HG03378 (cell line): Measurements from ENCODE around the gene ANKRD40.
"Not testable (repeated sequence)": the region's sequence is repeated elsewhere in the genome, so short reads cannot be mapped to it uniquely, and the experiment has no call there.

Experiments used
- ATAC-seq: cut with Tn5 transposase; IDR thresholded peaks from one replicate; pipeline ENCODE4 v1.9.1; 2021; ENCODE audit warnings: mild to moderate bottlenecking, moderate library complexity; ENCODE audit not compliant: unreplicated experiment

The ANKRD40 gene

DNA sequence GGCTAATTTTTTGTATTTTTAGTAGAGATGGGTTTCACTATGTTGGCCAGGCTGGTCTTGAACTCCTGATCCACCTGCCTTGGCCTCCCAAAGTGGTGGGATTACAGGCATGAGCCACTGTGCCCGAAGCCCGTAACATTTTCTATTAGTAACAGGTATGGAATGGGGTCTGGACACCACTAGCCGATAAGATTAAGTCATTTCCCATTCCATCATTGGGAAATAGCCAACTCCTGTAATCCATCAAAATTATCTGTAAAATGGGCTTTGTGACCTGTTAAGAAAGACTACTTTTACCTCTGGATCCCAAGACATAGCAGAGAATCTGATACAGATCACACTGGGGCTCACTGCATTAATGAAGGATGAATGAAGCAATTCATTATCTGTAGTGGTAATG lies 7.8 kb upstream of the ANKRD40 start:
- no peak for ATAC-seq

GRCh38 chr17:50712641-50713040 lies 4.9 kb upstream of the ANKRD40 start:
- no peak for ATAC-seq

DNA sequence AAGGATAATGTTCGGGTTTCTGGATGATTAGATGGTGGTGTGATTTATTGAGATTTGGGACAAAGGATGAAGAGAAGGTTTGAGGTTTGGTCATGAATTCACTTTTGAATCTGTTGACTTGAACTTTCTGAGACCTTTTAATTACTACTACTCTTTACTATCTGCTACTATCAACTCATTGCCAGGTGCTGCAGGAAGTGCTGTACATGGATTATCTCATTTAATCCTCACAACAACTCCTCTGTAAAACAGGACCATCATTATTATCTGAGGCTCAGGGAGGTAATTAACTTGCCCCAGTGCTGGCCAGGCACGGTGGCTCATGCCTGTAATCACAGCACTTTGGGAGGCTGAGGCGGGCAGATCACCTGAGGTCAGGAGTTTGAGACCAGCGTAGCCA lies 2.9 kb upstream of the ANKRD40 start:
- no peak for ATAC-seq

- ATAC-seq = no peak
Observed at GRCh38 chr17:50710025-50710424, 2.3 kb upstream of the ANKRD40 start.

DNA sequence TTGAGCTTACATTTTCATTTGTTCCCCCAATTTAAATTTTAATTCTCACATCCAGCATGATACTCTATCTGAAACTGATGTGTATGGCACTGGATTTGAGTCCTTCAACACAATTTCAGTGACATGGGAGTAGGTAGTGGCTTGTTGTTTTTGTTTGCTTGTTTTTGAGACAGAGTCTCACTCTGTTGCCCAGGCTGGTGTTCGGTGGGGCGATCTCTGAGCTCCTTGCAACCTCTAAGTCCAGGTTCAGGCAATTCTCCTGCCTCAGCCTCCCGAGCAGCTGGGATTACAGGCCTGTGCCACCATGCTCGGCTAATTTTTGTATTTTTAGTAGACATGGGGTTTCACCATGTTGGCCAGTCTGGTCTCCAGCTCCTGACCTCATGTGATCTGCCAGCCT lies 1.3 kb upstream of the ANKRD40 start:
- not testable (repeated sequence) for ATAC-seq

- no peak for ATAC-seq
Observed at GRCh38 chr17:50708050-50709000, 611 bp upstream of the ANKRD40 start.

GRCh38 chr17:50703162-50703561 lies 4.6 kb downstream of the ANKRD40 start:
- no peak for ATAC-seq

DNA sequence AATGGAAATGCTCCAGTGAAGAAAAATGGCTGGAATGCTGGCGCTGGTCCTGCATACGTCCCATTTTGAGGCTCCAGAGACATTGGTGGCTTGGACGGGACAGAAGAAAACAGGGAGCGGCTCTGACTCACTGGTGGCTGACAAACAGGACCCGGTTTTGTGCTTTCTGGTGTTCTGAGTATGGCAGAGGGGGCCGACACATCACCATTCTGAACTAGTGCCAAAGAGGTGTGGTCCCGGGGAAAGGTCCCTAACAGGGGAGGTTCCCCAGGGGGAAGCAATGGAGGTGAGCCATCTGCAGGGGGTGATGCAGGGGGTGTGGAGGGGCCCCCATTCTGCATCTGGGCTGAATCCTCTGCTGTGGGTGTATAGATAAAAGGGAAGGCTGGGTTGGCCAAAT lies 8.3 kb downstream of the ANKRD40 start:
- no peak for ATAC-seq

DNA sequence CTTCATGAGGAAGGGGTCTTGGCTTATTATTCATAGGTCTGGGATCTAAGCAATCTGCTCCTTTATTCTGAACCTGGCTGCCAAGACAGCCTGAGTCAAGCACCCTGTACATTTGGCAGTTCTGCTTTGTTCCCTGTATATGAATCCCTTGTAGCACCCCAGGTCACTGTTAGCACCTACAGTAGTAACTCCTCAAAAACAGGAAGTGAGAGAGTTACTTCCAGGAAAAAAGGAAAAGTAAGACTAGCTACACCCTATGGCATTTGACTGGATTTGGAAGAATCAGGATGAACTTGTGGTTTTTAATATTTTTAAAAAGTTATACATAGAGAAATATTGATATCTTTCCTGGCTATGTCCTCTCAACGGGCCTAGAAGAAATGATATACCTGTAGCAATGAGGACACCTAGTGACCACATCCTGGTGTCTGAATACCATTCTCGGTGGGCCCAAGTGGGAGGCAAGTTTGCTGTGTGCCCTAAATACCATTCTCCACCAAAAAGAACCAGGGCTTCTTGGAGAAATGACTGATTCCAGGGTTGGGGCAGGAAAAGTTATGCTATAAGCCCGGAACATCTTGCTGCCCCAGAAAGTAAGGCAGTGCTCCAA lies 9.9 kb downstream of the ANKRD40 start:
- no peak for ATAC-seq

- no peak for ATAC-seq
Observed at GRCh38 chr17:50697062-50697461, 10.7 kb downstream of the ANKRD40 start.

- ATAC-seq = no peak
Observed at GRCh38 chr17:50696365-50696879, 11.3 kb downstream of the ANKRD40 start.

GRCh38 chr17:50693036-50693682 lies 14.6 kb downstream of the ANKRD40 start:
- ATAC-seq = no peak

DNA sequence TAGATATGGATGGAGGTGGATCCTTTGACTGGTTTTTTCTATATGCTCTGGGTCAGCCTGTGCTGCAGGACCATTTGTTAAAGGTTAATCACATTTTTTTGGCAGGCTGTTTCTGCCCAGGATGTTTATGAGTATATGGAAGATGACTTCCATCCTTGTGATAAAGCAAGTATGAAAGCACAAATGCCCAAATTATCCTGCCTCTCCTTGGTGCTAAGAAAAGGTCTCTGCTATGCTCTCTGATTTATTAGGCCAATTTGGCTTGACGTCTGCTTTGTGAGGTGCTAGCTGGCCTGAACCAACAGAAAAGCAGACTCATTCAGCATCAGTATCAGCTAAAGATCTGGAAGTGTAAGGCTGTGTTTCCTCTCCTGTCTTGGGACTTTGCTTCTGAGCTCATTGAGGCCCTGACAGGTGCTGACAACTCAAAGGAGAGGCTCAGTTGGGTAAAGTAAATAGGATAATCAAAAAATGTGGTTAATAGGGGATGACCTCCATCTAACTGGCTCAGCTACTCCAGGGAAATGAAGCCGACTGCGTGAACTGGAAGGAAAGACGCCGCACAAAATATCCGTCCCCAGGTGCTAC lies 15.2 kb downstream of the ANKRD40 start:
- no peak for ATAC-seq

GRCh38 chr17:50691550-50692447 lies 15.9 kb downstream of the ANKRD40 start:
- no peak for ATAC-seq

GRCh38 chr17:50690887-50691549 lies 16.7 kb downstream of the ANKRD40 start:
- ATAC-seq = no peak

- no peak for ATAC-seq
Observed at GRCh38 chr17:50689956-50690886, 17.5 kb downstream of the ANKRD40 start.

- ATAC-seq = no peak
Observed at GRCh38 chr17:50689251-50689650, 18.5 kb downstream of the ANKRD40 start.

GRCh38 chr17:50688245-50688644 lies 19.5 kb downstream of the ANKRD40 start:
- ATAC-seq = no peak
